Activated naive CD4-positive, alpha-beta T cell treated with anti-CD3 and anti-CD28 coated beads for 36 hours (primary cell): Measurements from ENCODE around the gene NTM. TPM values are rescaled to one million over a fixed set of nuclear protein-coding genes. Genes with fewer than 3 reads are reported as not detected.

Experiments used
- CTCF ChIA-PET: fragments of 350-600 bp; sonication (Branson Sonifier 250); formaldehyde crosslinking; loops from one replicate; lab custom pipeline; 2021; ENCODE audit warnings: antibody characterized with exemption; lab: Charles Lee
- DNase-seq: peaks from one replicate; pipeline ENCODE4 v3.0.0-alpha.2; 2020
- H3K27ac Mint-ChIP-seq: one replicate; pipeline ENCODE4 v1.8.0; 2021; ENCODE audit warnings: mild to moderate bottlenecking, mixed read lengths
- H3K27me3 Mint-ChIP-seq: one replicate; pipeline ENCODE4 v1.8.0; 2021; ENCODE audit warnings: low read depth, mixed read lengths
- H3K36me3 Mint-ChIP-seq: one replicate; pipeline ENCODE4 v1.8.0; 2021; ENCODE audit warnings: low read depth, mixed read lengths
- H3K4me1 Mint-ChIP-seq: one replicate; pipeline ENCODE4 v1.8.0; 2021; ENCODE audit warnings: low read depth, mixed read lengths
- H3K4me3 Mint-ChIP-seq: one replicate; pipeline ENCODE4 v1.8.0; 2021; ENCODE audit warnings: mild to moderate bottlenecking, moderate library complexity, mixed read lengths
- H3K9me3 Mint-ChIP-seq: one replicate; pipeline ENCODE4 v1.8.0; 2021; ENCODE audit warnings: mixed read lengths
- intact Hi-C: fragments of 100-400 bp; cut with micrococcal nuclease; formaldehyde crosslinking; loops from one replicate; pipeline ENCODE4 v1.15.1; 2023
- total RNA-seq, 2 experiments: library from RNA; stranded (reverse); gene quantifications; one replicate each; pipeline ENCODE4 v1.2.3, GENCODE V29; 2021

The NTM gene
- total RNA-seq, 2 experiments from 2014 or later, result not detected

GRCh38 chr11:131656839-131657211 is 286.4 kb downstream of the NTM start:
- intact Hi-C loops, result no loop called here
- Mint-ChIP-seq H3K27ac (no peak overlapping the region), H3K4me3 (no peak overlapping the region), H3K36me3 (no peaks in the 10 kb centered on the region), H3K9me3 (peaks cover under 1% of the 10 kb centered on the region), H3K4me1 (no peaks in the 10 kb centered on the region), H3K27me3 (no peaks in the 10 kb centered on the region)
- CTCF ChIA-PET, result no interaction called here
- no peak for DNase-seq

- H3K27ac Mint-ChIP-seq, result no peak overlapping the region
- H3K36me3 Mint-ChIP-seq, result no peaks in the 10 kb centered on the region
- no peak for DNase-seq
- H3K4me3 Mint-ChIP-seq, result no peak overlapping the region
- intact Hi-C loops, result no loop called here
- CTCF ChIA-PET, result interaction anchor here (1.4 kb wide), 1 partner anchor 10 kb away, joined by 6 read pairs; no protein-coding TSS in a partner anchor
- H3K27me3 Mint-ChIP-seq, result no peaks in the 10 kb centered on the region
- no peaks in the 10 kb centered on the region for H3K9me3 Mint-ChIP-seq
- no peaks in the 10 kb centered on the region for H3K4me1 Mint-ChIP-seq
These were observed 288.0 kb downstream of the NTM start for GRCh38 chr11:131658414-131658813.

GRCh38 chr11:131658952-131659351 is 288.5 kb downstream of the NTM start:
- Mint-ChIP-seq H3K4me1 (no peaks in the 10 kb centered on the region), H3K36me3 (no peaks in the 10 kb centered on the region), H3K27me3 (no peaks in the 10 kb centered on the region), H3K4me3 (no peak overlapping the region), H3K27ac (no peak overlapping the region), H3K9me3 (no peaks in the 10 kb centered on the region)
- CTCF ChIA-PET, result no interaction called here
- DNase-seq, result no peak
- intact Hi-C loops, result no loop called here

GRCh38 chr11:131659931-131660330 is 289.5 kb downstream of the NTM start:
- no peak for DNase-seq
- intact Hi-C loops, result no loop called here
- Mint-ChIP-seq H3K4me1 (no peaks in the 10 kb centered on the region), H3K27ac (no peak overlapping the region), H3K4me3 (no peak overlapping the region), H3K27me3 (no peaks in the 10 kb centered on the region), H3K36me3 (no peaks in the 10 kb centered on the region), H3K9me3 (no peaks in the 10 kb centered on the region)
- CTCF ChIA-PET, result no interaction called here

GRCh38 chr11:131661132-131661531 is 290.7 kb downstream of the NTM start:
- intact Hi-C loops, result no loop called here
- Mint-ChIP-seq H3K4me3 (no peak overlapping the region), H3K36me3 (no peaks in the 10 kb centered on the region), H3K4me1 (no peaks in the 10 kb centered on the region), H3K9me3 (no peaks in the 10 kb centered on the region), H3K27me3 (no peaks in the 10 kb centered on the region), H3K27ac (no peak overlapping the region)
- CTCF ChIA-PET, result no interaction called here
- no peak for DNase-seq

- Mint-ChIP-seq H3K4me1 (no peaks in the 10 kb centered on the region), H3K27me3 (no peaks in the 10 kb centered on the region), H3K36me3 (no peaks in the 10 kb centered on the region), H3K4me3 (no peak overlapping the region), H3K27ac (no peak overlapping the region), H3K9me3 (no peaks in the 10 kb centered on the region)
- intact Hi-C loops, result no loop called here
- CTCF ChIA-PET, result no interaction called here
- DNase-seq, result no peak
These were observed 292.0 kb downstream of the NTM start for GRCh38 chr11:131662317-131662972.

- no peaks in the 10 kb centered on the region for H3K36me3 Mint-ChIP-seq
- H3K4me3 Mint-ChIP-seq, result no peak overlapping the region
- no peaks in the 10 kb centered on the region for H3K27me3 Mint-ChIP-seq
- H3K9me3 Mint-ChIP-seq, result no peaks in the 10 kb centered on the region
- H3K4me1 Mint-ChIP-seq, result no peaks in the 10 kb centered on the region
- intact Hi-C loops, result no loop called here
- no peak overlapping the region for H3K27ac Mint-ChIP-seq
- CTCF ChIA-PET, result no interaction called here
- DNase-seq, result no peak
These were observed 292.6 kb downstream of the NTM start for GRCh38 chr11:131662993-131663392.

- CTCF ChIA-PET, result interaction anchor here (2.3 kb wide), 1 partner anchor 11 kb away, joined by 9 read pairs; no protein-coding TSS in a partner anchor
- no peak overlapping the region for H3K4me3 Mint-ChIP-seq
- intact Hi-C loops, result no loop called here
- H3K27me3 Mint-ChIP-seq, result no peaks in the 10 kb centered on the region
- H3K9me3 Mint-ChIP-seq, result no peaks in the 10 kb centered on the region
- DNase-seq, result no peak
- H3K27ac Mint-ChIP-seq, result no peak overlapping the region
- no peaks in the 10 kb centered on the region for H3K4me1 Mint-ChIP-seq
- no peaks in the 10 kb centered on the region for H3K36me3 Mint-ChIP-seq
These were observed 293.2 kb downstream of the NTM start for GRCh38 chr11:131663405-131664200.

GRCh38 chr11:131664293-131664692 is 293.9 kb downstream of the NTM start:
- peaks cover 3% of the 10 kb centered on the region for H3K4me1 Mint-ChIP-seq
- no peaks in the 10 kb centered on the region for H3K9me3 Mint-ChIP-seq
- intact Hi-C loops, result no loop called here
- H3K27me3 Mint-ChIP-seq, result no peaks in the 10 kb centered on the region
- CTCF ChIA-PET, result interaction anchor here (2.3 kb wide), 1 partner anchor 10 kb away, joined by 9 read pairs; no protein-coding TSS in a partner anchor
- H3K36me3 Mint-ChIP-seq, result no peaks in the 10 kb centered on the region
- no peak for DNase-seq
- H3K27ac Mint-ChIP-seq, result no peak overlapping the region
- no peak overlapping the region for H3K4me3 Mint-ChIP-seq

- H3K9me3 Mint-ChIP-seq, result no peaks in the 10 kb centered on the region
- CTCF ChIA-PET, result interaction anchor here (0.7 to 2.3 kb wide), 2 partner anchors 10 to 296 kb away, joined by 3 to 9 read pairs; no protein-coding TSS in a partner anchor
These were observed 294.4 kb downstream of the NTM start for GRCh38 chr11:131664816-131665215.

GRCh38 chr11:131665344-131665968 is 295.0 kb downstream of the NTM start:
- H3K27ac Mint-ChIP-seq, result no peak overlapping the region
- no peaks in the 10 kb centered on the region for H3K27me3 Mint-ChIP-seq
- peaks cover 3% of the 10 kb centered on the region for H3K4me1 Mint-ChIP-seq
- intact Hi-C loops, result no loop called here
- CTCF ChIA-PET, result interaction anchor here (0.7 to 2.3 kb wide), 2 partner anchors 9 to 296 kb away, joined by 3 to 9 read pairs; no protein-coding TSS in a partner anchor
- no peaks in the 10 kb centered on the region for H3K9me3 Mint-ChIP-seq
- no peak for DNase-seq
- H3K36me3 Mint-ChIP-seq, result no peaks in the 10 kb centered on the region
- no peak overlapping the region for H3K4me3 Mint-ChIP-seq

More at GRCh38 chr11:131664816-131665215, 294.4 kb downstream of the NTM start:
- DNase-seq, result no peak
- Mint-ChIP-seq H3K27me3 (no peaks in the 10 kb centered on the region), H3K27ac (no peak overlapping the region), H3K4me1 (peaks cover 3% of the 10 kb centered on the region), H3K36me3 (no peaks in the 10 kb centered on the region), H3K4me3 (no peak overlapping the region)
- intact Hi-C loops, result no loop called here

GRCh38 chr11:131666006-131666405 is 295.6 kb downstream of the NTM start:
- CTCF ChIA-PET, result interaction anchor here (2.3 kb wide), 1 partner anchor 8 kb away, joined by 9 read pairs; no protein-coding TSS in a partner anchor
- H3K4me3 Mint-ChIP-seq, result no peak overlapping the region
- H3K27ac Mint-ChIP-seq, result no peak overlapping the region
- no peaks in the 10 kb centered on the region for H3K27me3 Mint-ChIP-seq
- H3K9me3 Mint-ChIP-seq, result no peaks in the 10 kb centered on the region
- H3K4me1 Mint-ChIP-seq, result peaks cover 3% of the 10 kb centered on the region
- intact Hi-C loops, result no loop called here
- H3K36me3 Mint-ChIP-seq, result no peaks in the 10 kb centered on the region
- no peak for DNase-seq
